ENCODE data around the gene CCS. TPM values are rescaled to one million over a fixed set of nuclear protein-coding genes. Genes with fewer than 3 reads are reported as not detected.
A peak's percentile ranks its signal among the peaks of the same experiment; 100 is the strongest.

Gene CCS
- total and polyA plus RNA-seq, 2 experiments from 2014 or later = 86.6 to 117 TPM

DNA sequence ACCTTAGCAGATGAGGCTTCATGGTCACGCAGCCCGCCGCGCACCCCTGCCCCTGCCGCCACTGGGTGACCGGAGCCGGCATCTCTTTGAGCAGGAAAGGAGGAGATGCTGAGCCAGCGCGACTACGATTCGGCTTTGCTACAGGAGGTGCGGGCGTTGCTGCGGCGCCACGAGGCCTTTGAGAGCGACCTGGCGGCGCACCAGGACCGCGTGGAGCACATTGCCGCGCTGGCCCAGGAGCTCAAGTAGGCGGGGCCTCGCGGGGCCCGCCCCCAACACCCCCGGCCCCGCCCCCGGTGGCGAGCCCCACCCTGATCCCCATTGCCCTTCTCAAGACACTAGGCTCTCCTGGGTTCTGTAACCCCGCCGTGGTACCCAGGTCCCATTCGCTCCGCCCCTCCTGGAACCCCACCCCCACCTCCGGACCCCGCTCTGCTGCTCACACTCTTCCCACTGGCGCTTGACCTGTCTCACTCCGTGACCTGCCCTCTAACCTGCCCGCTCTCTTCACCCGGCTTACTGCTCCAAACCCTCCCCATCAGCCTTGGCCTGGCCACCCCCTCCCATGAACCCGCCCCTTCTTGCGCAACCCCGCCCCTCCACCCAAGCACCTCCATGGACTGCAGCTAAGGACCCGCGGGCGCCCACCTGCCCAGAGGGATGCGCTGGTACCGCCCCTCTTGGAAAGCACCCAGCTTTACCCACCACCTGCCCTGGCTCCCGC is 33.7 kb upstream of the CCS start:
- Histone ChIP-seq H3K4me3 (no peak overlapping the region), H3K9me3 (ENCODE audit: low read depth) (no peaks in the 10 kb centered on the region), H3K36me3 (peaks cover 29% of the 10 kb centered on the region), H3K27ac (no peak overlapping the region), H3K4me1 (ENCODE audit: low read depth) (no peaks in the 10 kb centered on the region), H3K27me3 (no peaks in the 10 kb centered on the region)
- peak in 1 of 2 donors; percentile 55 for DNase-seq (ENCODE audit: low read depth in 1 of 2, low spot score in 1 of 2)
- TF ChIP-seq, protein P1, sequence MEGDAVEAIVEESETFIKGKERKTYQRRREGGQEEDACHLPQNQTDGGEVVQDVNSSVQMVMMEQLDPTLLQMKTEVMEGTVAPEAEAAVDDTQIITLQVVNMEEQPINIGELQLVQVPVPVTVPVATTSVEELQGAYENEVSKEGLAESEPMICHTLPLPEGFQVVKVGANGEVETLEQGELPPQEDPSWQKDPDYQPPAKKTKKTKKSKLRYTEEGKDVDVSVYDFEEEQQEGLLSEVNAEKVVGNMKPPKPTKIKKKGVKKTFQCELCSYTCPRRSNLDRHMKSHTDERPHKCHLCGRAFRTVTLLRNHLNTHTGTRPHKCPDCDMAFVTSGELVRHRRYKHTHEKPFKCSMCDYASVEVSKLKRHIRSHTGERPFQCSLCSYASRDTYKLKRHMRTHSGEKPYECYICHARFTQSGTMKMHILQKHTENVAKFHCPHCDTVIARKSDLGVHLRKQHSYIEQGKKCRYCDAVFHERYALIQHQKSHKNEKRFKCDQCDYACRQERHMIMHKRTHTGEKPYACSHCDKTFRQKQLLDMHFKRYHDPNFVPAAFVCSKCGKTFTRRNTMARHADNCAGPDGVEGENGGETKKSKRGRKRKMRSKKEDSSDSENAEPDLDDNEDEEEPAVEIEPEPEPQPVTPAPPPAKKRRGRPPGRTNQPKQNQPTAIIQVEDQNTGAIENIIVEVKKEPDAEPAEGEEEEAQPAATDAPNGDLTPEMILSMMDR (IDR thresholded peaks at IDR 0.05; ENCODE audit: low read depth, low read length) = no peak

DNA sequence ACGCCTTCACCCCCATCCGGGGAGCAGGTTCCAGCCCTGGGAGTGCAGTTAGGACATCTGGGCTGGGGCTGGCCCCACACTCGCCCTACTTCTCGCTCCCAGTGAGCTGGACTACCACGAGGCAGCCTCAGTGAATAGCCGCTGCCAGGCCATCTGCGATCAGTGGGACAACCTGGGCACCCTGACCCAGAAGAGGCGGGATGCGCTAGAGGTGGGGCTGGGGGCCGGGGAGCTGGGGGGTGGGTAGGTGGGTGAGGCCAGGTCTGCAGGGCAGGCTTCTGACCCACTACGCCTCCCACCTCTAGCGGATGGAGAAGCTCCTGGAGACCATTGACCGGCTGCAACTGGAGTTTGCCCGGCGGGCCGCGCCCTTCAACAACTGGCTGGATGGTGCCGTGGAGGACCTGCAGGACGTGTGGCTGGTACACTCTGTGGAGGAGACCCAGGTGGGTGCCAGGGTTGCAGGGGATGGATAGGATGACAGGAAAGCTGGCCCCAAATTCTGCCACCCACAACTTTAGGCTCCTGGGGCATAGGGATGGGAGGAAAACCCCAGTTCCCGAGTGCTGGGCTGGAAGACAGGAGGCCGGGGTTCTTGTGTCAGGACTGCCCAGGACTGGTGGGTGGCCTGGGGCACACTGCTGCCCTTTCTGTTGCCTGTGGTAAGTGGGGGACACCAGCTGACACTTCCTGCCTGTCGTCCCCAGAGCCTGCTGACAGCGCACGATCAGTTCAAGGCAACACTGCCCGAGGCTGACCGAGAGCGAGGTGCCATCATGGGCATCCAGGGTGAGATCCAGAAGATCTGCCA is 32.9 kb upstream of the CCS start:
- H3K4me1 ChIP-seq (ENCODE audit: low read depth) = no peaks in the 10 kb centered on the region
- no peak overlapping the region for H3K4me3 ChIP-seq
- H3K36me3 ChIP-seq = peaks cover 29% of the 10 kb centered on the region
- no peak for DNase-seq (ENCODE audit: low read depth in 1 of 2, low spot score in 1 of 2)
- TF ChIP-seq, protein P1 (IDR thresholded peaks at IDR 0.05; ENCODE audit: low read depth, low read length) = no peak
- no peaks in the 10 kb centered on the region for H3K9me3 ChIP-seq (ENCODE audit: low read depth)
- H3K27ac ChIP-seq = no peak overlapping the region
- no peaks in the 10 kb centered on the region for H3K27me3 ChIP-seq

DNA sequence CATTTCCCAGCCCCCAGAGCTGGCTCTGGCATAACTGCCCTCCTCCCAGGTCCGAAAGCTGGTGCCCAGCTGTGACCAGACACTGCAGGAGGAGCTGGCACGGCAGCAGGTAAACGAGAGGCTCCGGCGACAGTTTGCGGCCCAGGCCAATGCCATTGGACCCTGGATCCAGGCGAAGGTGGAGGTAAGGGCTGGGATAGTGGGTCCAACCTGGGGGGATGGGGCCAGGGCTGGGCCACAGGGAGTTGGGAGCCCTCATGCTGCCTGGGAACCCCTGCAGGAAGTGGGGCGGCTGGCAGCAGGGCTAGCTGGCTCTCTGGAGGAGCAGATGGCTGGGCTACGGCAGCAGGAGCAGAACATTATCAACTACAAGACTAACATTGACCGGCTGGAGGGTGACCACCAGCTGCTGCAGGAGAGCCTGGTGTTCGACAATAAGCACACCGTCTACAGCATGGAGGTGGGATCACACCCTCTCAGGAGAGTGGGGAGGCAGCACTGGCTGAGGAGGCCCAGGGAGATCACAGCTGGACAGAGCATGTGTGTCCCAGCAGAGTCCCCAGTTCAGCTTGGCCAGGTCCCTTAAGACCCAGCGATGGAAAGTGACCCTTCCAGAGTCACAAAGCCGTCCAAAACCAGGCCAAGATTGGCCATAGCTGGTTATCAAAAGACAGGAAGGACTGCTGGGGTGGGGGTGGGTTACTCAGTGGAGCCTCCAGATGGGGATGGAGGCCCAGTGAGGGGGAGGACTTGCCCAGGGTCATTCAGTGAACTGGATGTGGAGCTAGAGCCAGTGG is 31.6 kb upstream of the CCS start:
- no peak overlapping the region for H3K4me3 ChIP-seq
- H3K4me1 ChIP-seq (ENCODE audit: low read depth) = no peaks in the 10 kb centered on the region
- no peaks in the 10 kb centered on the region for H3K27me3 ChIP-seq
- TF ChIP-seq, protein P1 (IDR thresholded peaks at IDR 0.05; ENCODE audit: low read depth, low read length) = no peak
- no peaks in the 10 kb centered on the region for H3K9me3 ChIP-seq (ENCODE audit: low read depth)
- peaks cover 29% of the 10 kb centered on the region for H3K36me3 ChIP-seq
- no peak overlapping the region for H3K27ac ChIP-seq
- DNase-seq (ENCODE audit: low read depth in 1 of 2, low spot score in 1 of 2) = no peak

GRCh38 chr11:66561975-66562248 is 31.1 kb upstream of the CCS start:
- Histone ChIP-seq H3K36me3 (peaks cover 29% of the 10 kb centered on the region), H3K27ac (no peak overlapping the region), H3K4me3 (no peak overlapping the region), H3K4me1 (ENCODE audit: low read depth) (no peaks in the 10 kb centered on the region), H3K27me3 (no peaks in the 10 kb centered on the region), H3K9me3 (ENCODE audit: low read depth) (no peaks in the 10 kb centered on the region)
- TF ChIP-seq, protein P1 (IDR thresholded peaks at IDR 0.05; ENCODE audit: low read depth, low read length) = no peak
- no peak for DNase-seq (ENCODE audit: low read depth in 1 of 2, low spot score in 1 of 2)

DNA sequence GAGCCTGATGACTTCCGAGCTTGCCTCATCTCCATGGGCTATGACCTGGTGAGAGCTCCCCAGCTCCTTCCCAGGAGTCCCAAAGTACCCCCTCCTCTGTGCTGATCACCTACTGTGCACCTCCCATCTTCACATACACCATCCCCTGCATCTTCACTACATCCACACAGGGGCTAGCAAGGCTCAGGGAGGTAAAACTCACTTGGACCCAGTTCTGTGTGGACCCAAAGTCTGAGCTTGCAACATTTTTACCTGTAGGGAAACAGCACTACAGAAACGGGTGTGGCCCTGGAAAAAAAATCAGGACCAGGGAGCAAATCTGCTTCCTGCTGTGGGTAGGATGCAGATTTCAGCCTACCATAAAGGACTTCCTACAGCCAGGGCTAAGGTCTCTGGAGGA is 30.7 kb upstream of the CCS start:
- no peak overlapping the region for H3K27ac ChIP-seq
- H3K36me3 ChIP-seq = peaks cover 29% of the 10 kb centered on the region
- H3K4me3 ChIP-seq = no peak overlapping the region
- H3K27me3 ChIP-seq = no peaks in the 10 kb centered on the region
- DNase-seq (ENCODE audit: low read depth in 1 of 2, low spot score in 1 of 2) = no peak
- no peaks in the 10 kb centered on the region for H3K4me1 ChIP-seq (ENCODE audit: low read depth)
- TF ChIP-seq, protein P1 (IDR thresholded peaks at IDR 0.05; ENCODE audit: low read depth, low read length) = no peak
- H3K9me3 ChIP-seq (ENCODE audit: low read depth) = no peaks in the 10 kb centered on the region

Data from cardiac muscle cell (in vitro differentiated cells and primary cell).